Transverse colon (tissue), 3 donors: ENCODE measurements around the gene PPIL3.

Source experiments
- CTCF ChIP-seq, 5 experiments: fragments of 200-600 bp in 3 of 5; fragments of 450-650 bp in 2 of 5; sonication (generic) in 3 of 5; IDR thresholded peaks; 1 replicate in 2 of 5; 2 replicates in 3 of 5; pipeline ENCODE4 v1.5.1; 2016 to 2017; ENCODE audit warnings: antibody characterized with exemption in 5 of 5, inconsistent platforms in 3 of 5, mild to moderate bottlenecking in 2 of 5, moderate library complexity in 1 of 5
- POLR2A ChIP-seq: fragments of 450-650 bp; IDR thresholded peaks from one replicate; pipeline ENCODE4 v1.6.1; 2016; ENCODE audit warnings: antibody characterized with exemption, mild to moderate bottlenecking, moderate library complexity

GRCh38 chr2:200845194-200845593, 43.7 kb downstream of the PPIL3 start:
- no peak for TF ChIP-seq POLR2A
- TF ChIP-seq CTCF (IDR thresholded peaks at IDR 0.05) = no peak
